GM18511 (cell line): ENCODE results near the gene PPFIBP1.
A peak's percentile ranks its signal among the peaks of the same experiment; 100 is the strongest.

ENCODE experiments used
- ATAC-seq: cut with Tn5 transposase; IDR thresholded peaks from one replicate; pipeline ENCODE4 v1.9.1; 2021; ENCODE audit warnings: mild to moderate bottlenecking, moderate library complexity; ENCODE audit not compliant: unreplicated experiment

PPFIBP1 gene

GRCh38 chr12:27511723-27512045 lies 12.3 kb upstream of the PPFIBP1 start:
- ATAC-seq = no peak

- ATAC-seq = no peak
These were observed 10.7 kb upstream of the PPFIBP1 start for GRCh38 chr12:27513155-27513824.

- ATAC-seq = no peak
These were observed 8.3 kb upstream of the PPFIBP1 start for GRCh38 chr12:27515671-27516070.

- ATAC-seq = no peak
These were observed 7.4 kb upstream of the PPFIBP1 start for GRCh38 chr12:27516625-27517024.

- no peak for ATAC-seq
These were observed 6.5 kb upstream of the PPFIBP1 start for GRCh38 chr12:27517546-27517945.

- ATAC-seq = no peak
These were observed 5.9 kb upstream of the PPFIBP1 start for GRCh38 chr12:27517961-27518665.

- ATAC-seq = no peak
These were observed 2.9 kb upstream of the PPFIBP1 start for GRCh38 chr12:27521066-27521465.

GRCh38 chr12:27521981-27522380 lies 2.0 kb upstream of the PPFIBP1 start:
- ATAC-seq = no peak

GRCh38 chr12:27523305-27523641 lies 733 bp upstream of the PPFIBP1 start:
- peak; percentile 15 for ATAC-seq

- peak; percentile 16 for ATAC-seq
These were observed 459 bp downstream of the PPFIBP1 start for GRCh38 chr12:27524494-27524835.

- no peak for ATAC-seq
These were observed 1.1 kb downstream of the PPFIBP1 start for GRCh38 chr12:27524839-27525753.

GRCh38 chr12:27527512-27527911 lies 3.5 kb downstream of the PPFIBP1 start:
- no peak for ATAC-seq

- no peak for ATAC-seq
These were observed 4.8 kb downstream of the PPFIBP1 start for GRCh38 chr12:27528788-27529187.

- no peak for ATAC-seq
These were observed 6.3 kb downstream of the PPFIBP1 start for GRCh38 chr12:27530157-27530922.

GRCh38 chr12:27531896-27532295 lies 7.9 kb downstream of the PPFIBP1 start:
- no peak for ATAC-seq

- ATAC-seq = peak; percentile 63
These were observed 10.2 kb downstream of the PPFIBP1 start for GRCh38 chr12:27534060-27534764.

- peak; percentile 23 for ATAC-seq
These were observed 10.8 kb downstream of the PPFIBP1 start for GRCh38 chr12:27534765-27535161.

- ATAC-seq = no peak
These were observed 11.3 kb downstream of the PPFIBP1 start for GRCh38 chr12:27535318-27535717.

- ATAC-seq = no peak
These were observed 14.1 kb downstream of the PPFIBP1 start for GRCh38 chr12:27537855-27538675.

GRCh38 chr12:27539191-27539631 lies 15.2 kb downstream of the PPFIBP1 start:
- no peak for ATAC-seq
